ENCODE measurements around the gene MGAT4A.

- TF ChIP-seq CTCF (IDR thresholded peaks at IDR 0.05) (no peak), POLR2A (IDR thresholded peaks at IDR 0.05) (no peak)
Observed at GRCh38 chr2:98583816-98584618, 146.9 kb downstream of the MGAT4A start.
